Activated naive CD4-positive, alpha-beta T cell treated with anti-CD3 and anti-CD28 coated beads, Interleukin-2, amount 10 ng/mL, durations not matched to agents 7 days and 5 days (primary cell): ENCODE data around the gene ORC3.

Experiments used
- CTCF ChIA-PET: fragments of 350-600 bp; sonication (Branson Sonifier 250); formaldehyde crosslinking; loops from one replicate; lab custom pipeline; 2021; ENCODE audit warnings: antibody characterized with exemption; lab: Charles Lee
- DNase-seq: peaks from one replicate; pipeline ENCODE4 v3.0.0-alpha.2; 2020
- H3K27ac Mint-ChIP-seq: one replicate; pipeline ENCODE4 v1.8.0; 2021; ENCODE audit warnings: mild to moderate bottlenecking, moderate library complexity, mixed read lengths
- H3K27me3 Mint-ChIP-seq: one replicate; pipeline ENCODE4 v1.8.0; 2021; ENCODE audit warnings: mild to moderate bottlenecking, mixed read lengths
- H3K36me3 Mint-ChIP-seq: one replicate; pipeline ENCODE4 v1.8.0; 2021; ENCODE audit warnings: mixed read lengths
- H3K4me1 Mint-ChIP-seq: one replicate; pipeline ENCODE4 v1.8.0; 2021; ENCODE audit warnings: mixed read lengths
- H3K4me3 Mint-ChIP-seq: one replicate; pipeline ENCODE4 v1.8.0; 2021; ENCODE audit warnings: mild to moderate bottlenecking, moderate library complexity, mixed read lengths
- H3K9me3 Mint-ChIP-seq: one replicate; pipeline ENCODE4 v1.8.0; 2021; ENCODE audit warnings: mixed read lengths

Gene ORC3

DNA sequence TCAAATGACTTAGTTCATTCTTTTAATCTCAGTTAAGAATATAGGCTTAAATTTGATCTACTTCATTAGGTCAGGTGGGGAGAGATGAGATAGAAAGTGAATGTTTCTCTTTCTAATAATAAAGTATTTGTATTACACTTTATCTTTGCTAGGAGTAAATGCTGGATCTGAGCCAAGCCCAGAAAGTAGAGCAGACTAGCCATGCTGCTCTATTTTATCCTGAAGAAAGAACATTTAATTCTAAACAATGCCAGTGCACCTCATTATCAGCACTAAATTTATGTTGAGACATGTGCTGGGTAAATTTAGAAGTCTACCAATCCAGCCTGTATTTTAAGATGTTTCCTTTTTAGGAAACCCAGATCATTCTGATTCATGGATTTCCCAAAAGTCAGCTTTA, 68.6 kb downstream of the ORC3 start:
- Mint-ChIP-seq H3K36me3 (peaks cover 54% of the 10 kb centered on the region), H3K27me3 (no peaks in the 10 kb centered on the region), H3K4me1 (peaks cover 36% of the 10 kb centered on the region), H3K4me3 (no peak overlapping the region), H3K9me3 (no peaks in the 10 kb centered on the region), H3K27ac (peak overlapping the region; percentile 42)
- no peak for DNase-seq
- CTCF ChIA-PET, result no interaction called here

DNA sequence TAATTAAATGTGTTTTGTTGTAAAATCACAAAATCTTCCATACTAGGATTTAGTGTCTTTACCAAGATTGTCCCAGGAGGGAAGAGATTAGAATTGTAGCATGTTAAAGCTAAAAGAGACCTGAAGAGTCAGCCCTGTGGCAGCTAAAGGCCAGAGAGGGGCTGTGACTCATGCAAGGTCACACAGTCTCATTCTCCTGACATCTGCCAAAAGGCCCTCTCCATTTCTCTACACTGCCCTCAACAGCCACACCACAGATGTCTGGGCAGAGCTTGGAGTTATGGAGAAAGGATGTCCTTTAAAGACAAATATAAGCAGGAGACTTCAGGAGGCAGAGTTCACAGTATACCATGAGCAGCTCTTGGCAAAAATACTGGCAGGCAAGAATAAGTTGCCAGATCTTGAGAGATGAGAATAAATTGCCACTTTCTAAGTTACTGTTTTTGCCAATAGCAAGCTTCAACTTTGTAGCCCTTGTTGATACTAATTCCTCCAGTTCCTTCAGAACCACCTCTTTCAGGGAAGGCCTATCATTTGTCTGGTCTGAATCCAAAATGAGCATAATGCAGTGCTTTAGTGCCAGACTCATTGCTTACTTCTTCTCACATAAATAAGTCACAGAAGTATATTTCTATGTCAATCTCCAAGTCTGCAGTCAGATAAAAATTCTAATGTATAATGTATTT, 70.4 kb downstream of the ORC3 start:
- Mint-ChIP-seq H3K4me1 (peaks cover 24% of the 10 kb centered on the region), H3K36me3 (peaks cover 47% of the 10 kb centered on the region), H3K27me3 (no peaks in the 10 kb centered on the region), H3K9me3 (no peaks in the 10 kb centered on the region), H3K27ac (peak overlapping the region; percentile 57), H3K4me3 (no peak overlapping the region)
- CTCF ChIA-PET, result no interaction called here
- DNase-seq, result no peak

DNA sequence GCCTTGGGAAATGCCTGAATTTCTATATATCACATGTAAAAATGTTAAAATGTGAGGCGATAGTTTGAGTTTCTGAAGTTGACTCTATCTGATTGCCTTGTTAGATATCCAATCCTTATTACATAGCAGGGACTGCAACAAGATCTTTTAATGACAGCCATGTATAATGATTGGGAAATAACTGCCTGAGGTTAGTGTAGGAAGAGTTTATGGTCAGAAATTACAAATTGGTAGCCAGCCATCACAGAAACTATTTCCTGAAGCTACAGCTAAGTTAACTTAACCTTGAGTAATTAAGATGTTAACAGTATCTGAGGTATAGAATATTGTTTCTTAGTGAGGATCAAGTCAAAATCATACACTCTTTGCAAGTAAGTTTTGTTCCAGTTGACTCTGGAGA, 71.1 kb downstream of the ORC3 start:
- Mint-ChIP-seq H3K4me1 (peaks cover 24% of the 10 kb centered on the region), H3K27me3 (no peaks in the 10 kb centered on the region), H3K36me3 (peaks cover 47% of the 10 kb centered on the region), H3K4me3 (no peak overlapping the region), H3K9me3 (no peaks in the 10 kb centered on the region), H3K27ac (peak overlapping the region; percentile 57)
- DNase-seq, result no peak
- CTCF ChIA-PET, result no interaction called here

DNA sequence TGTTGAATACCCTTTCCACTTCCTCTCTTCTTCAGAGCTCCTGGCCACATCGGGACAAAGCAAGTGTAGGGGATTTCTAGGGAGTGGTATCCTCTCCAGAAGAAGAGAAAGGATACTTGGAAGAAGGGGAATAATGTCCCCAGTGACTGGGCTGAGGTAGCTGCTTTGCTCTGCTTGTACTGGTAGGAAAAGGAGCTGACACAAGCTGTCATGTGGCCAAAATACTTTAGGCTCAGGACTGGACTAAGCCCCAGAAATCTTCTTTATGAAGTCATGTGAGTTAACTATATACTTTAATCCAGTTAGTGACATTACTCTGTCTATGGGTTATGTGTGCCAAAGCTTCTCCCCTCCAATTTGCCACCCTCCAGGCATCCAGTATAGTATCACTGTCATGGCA, 71.6 kb downstream of the ORC3 start:
- DNase-seq, result no peak
- Mint-ChIP-seq H3K27me3 (no peaks in the 10 kb centered on the region), H3K4me1 (peaks cover 20% of the 10 kb centered on the region), H3K4me3 (no peak overlapping the region), H3K27ac (peak overlapping the region; percentile 57), H3K36me3 (peaks cover 48% of the 10 kb centered on the region), H3K9me3 (no peaks in the 10 kb centered on the region)
- CTCF ChIA-PET, result no interaction called here

DNA sequence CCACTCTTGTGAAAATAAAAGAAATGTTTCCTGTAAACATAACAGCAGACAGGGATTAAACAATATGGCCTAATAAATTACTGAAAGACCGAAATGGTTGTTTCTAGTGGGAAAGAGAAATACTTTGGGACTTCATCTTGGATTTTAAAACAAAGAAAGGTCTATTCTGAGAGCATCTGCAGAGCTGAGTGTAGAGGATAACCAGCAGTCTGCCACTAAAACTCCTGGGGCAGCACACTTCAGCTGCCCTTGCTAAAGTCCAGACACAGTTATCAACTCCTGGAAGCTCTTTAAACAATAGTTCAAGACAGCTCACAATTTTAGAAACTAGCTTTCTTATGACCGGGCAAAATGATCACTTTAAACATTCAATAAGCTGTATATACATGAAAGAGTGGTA, 73.5 kb downstream of the ORC3 start:
- Mint-ChIP-seq H3K9me3 (no peaks in the 10 kb centered on the region), H3K4me3 (no peak overlapping the region), H3K27me3 (no peaks in the 10 kb centered on the region), H3K36me3 (peaks cover 43% of the 10 kb centered on the region), H3K27ac (no peak overlapping the region), H3K4me1 (peaks cover 7% of the 10 kb centered on the region)
- CTCF ChIA-PET, result no interaction called here
- DNase-seq, result no peak

DNA sequence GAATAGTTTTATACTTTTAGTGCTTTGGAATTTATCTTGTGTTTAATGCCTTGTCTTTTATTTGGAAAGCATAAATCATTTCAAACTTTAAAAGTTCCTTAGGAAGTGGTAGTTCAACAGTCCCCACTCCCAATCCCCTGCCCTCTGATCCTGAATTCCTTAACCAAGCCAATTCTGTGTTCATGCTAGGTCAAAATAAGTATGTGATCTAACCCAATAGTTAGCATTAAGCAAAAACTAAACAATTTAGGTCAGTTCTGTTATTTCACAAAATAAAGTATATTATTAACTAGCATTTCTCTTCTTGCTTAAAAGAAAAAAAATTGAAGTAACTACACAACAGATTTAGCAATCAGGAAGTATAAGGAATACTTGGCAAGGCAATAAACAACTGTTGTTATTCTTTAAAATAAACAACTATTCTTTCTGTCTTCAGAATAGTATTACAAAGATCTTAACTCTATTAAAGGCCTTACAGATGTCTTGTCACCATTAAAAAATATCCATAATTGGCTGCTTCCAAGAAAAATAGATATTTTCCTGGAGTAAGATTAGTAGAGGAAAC, 75.1 kb downstream of the ORC3 start:
- Mint-ChIP-seq H3K36me3 (peaks cover 36% of the 10 kb centered on the region), H3K27ac (no peak overlapping the region), H3K27me3 (no peaks in the 10 kb centered on the region), H3K9me3 (no peaks in the 10 kb centered on the region), H3K4me3 (no peak overlapping the region), H3K4me1 (peaks cover 4% of the 10 kb centered on the region)
- no peak for DNase-seq
- CTCF ChIA-PET, result no interaction called here

DNA sequence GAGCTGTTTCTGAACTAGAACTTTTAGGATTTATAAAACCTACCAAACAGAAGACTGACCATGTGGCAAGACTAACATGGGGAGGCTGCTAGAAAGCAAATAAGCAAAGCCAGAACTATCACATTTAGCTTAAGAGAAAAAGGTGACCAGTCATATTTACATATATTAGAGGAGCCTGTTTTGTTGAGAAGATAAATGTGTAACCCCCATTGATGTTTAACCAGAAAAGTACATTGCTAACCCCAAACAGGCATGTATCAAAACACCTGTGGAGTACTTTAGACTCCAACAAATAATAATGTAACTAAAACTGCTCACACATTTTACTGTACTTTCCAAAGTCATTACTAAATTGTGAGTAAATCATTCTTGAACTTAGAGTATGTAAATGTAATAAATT, 77.1 kb downstream of the ORC3 start:
- CTCF ChIA-PET, result no interaction called here
- H3K4me3 Mint-ChIP-seq, result no peak overlapping the region
- no peaks in the 10 kb centered on the region for H3K27me3 Mint-ChIP-seq
- H3K9me3 Mint-ChIP-seq, result no peaks in the 10 kb centered on the region
- H3K4me1 Mint-ChIP-seq, result peaks cover 15% of the 10 kb centered on the region
- DNase-seq, result no peak
- no peak overlapping the region for H3K27ac Mint-ChIP-seq
- peaks cover 37% of the 10 kb centered on the region for H3K36me3 Mint-ChIP-seq

DNA sequence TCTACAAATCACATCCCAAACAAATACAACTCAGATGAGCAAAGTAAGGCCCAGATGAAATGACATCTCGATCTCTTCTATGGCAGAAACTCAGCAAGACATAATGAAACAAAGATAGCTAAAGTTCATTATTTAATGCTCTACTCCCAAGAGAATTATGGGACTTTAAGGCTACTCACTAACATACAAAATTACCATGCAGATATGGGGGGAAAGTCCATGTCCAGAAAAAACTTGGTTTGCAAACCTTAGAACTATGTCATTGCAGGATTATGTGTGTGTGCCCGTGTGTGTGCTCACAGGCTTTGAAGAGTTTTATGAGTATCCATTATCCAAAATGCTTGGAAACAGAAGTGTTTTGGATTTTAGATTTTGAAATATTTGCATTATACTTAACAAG, 78.1 kb downstream of the ORC3 start:
- peaks cover 44% of the 10 kb centered on the region for H3K36me3 Mint-ChIP-seq
- H3K27me3 Mint-ChIP-seq, result no peaks in the 10 kb centered on the region
- no peak for DNase-seq
- H3K4me1 Mint-ChIP-seq, result peaks cover 15% of the 10 kb centered on the region
- H3K4me3 Mint-ChIP-seq, result no peak overlapping the region
- no peaks in the 10 kb centered on the region for H3K9me3 Mint-ChIP-seq
- CTCF ChIA-PET, result no interaction called here
- no peak overlapping the region for H3K27ac Mint-ChIP-seq

DNA sequence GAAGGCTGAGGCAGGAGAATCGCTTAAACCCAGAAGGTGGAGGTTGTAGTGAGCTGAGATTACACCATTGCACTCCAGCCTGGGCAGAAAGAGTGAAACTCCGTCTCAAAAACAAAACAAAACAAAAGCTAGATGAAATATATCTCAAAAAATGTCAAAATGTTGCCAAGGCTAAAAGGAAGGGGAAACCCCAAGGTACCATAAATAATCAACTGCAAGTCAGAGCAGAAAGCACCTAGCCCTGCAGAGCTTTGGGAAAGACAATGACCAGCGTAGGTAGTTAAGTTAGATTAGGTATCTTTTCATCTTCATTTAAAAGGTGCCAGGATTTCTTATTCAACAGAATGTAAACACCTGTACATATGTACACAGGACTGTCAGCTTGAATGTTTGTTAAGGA, 79.1 kb downstream of the ORC3 start:
- Mint-ChIP-seq H3K27me3 (no peaks in the 10 kb centered on the region), H3K4me1 (peaks cover 15% of the 10 kb centered on the region), H3K36me3 (peaks cover 42% of the 10 kb centered on the region), H3K27ac (no peak overlapping the region), H3K9me3 (no peaks in the 10 kb centered on the region), H3K4me3 (no peak overlapping the region)
- CTCF ChIA-PET, result interaction anchor here (0.6 to 1.3 kb wide), 3 partner anchors 10 to 32 kb away, joined by 3 to 5 read pairs (median 3); no protein-coding TSS in a partner anchor
- DNase-seq, result no peak

DNA sequence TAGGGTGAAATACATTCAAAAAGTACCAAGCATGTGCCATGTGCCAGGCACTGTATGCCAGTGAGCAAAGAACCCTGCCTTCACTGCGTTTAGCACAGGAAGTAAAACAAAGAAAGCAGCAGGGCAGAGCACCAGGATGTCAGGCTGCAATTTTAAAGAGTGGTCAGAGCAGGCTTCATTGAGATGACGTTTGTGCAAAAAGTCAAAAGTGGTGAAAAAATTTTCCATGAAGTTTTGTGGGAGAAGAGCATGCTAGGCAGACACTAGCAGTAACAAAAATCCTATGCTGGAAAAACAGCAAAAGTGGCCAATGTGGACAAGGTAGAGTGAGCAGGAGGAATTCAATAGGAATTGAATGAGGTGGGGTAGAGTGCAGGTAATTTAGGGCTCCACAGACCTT, 80.8 kb downstream of the ORC3 start:
- no peaks in the 10 kb centered on the region for H3K9me3 Mint-ChIP-seq

DNA sequence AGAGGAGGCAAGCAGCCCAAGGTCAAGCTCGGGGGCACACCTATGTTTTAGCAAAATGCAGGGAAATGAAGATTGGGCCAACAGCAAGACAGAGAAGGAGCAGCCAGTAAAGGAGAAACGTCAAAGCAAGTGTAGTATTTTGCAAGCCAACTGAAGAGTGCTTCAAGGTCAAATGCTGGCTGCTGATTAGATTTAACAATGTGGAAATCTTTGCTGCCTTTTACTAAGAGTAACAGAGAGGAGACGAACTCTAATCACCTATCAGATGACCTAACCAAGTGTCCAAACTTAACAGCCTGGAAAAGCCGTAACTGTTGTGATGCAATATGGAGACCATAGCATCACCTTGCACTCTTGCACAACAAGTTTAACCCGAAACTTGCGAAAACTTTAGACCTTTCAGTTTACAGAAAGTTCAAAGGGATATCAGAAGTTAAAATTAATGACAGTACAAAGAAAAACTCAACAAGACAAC, 81.7 kb downstream of the ORC3 start:
- CTCF ChIA-PET, result no interaction called here
- H3K36me3 Mint-ChIP-seq, result peaks cover 59% of the 10 kb centered on the region

More for the DNA sequence above, 80.8 kb downstream of the ORC3 start:
- Mint-ChIP-seq H3K4me3 (no peak overlapping the region), H3K4me1 (peaks cover 15% of the 10 kb centered on the region), H3K27ac (peak overlapping the region; percentile 59), H3K27me3 (no peaks in the 10 kb centered on the region), H3K36me3 (peaks cover 54% of the 10 kb centered on the region)
- CTCF ChIA-PET, result no interaction called here
- no peak for DNase-seq

DNA sequence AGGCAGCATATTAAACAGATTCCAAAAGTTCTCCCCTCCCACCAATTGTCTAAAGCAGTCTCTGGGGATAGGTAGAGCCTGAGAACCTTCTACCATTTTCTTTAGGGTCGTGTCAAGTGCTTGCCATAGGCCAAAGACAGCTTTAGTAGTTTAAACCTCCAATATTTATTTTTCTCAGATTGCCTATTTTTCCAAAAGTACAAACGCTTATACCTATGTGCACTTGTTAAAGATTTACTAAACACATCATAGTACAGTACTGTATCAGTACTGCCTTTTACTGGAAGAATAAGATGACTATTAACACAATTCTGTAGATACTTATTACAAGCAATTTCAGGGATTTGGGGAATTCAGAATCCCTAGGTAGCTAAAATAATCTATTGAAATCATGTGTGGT, 82.7 kb downstream of the ORC3 start:
- H3K4me3 Mint-ChIP-seq, result no peak overlapping the region
- H3K4me1 Mint-ChIP-seq, result peaks cover 14% of the 10 kb centered on the region
- no peaks in the 10 kb centered on the region for H3K27me3 Mint-ChIP-seq
- H3K27ac Mint-ChIP-seq, result no peak overlapping the region
- CTCF ChIA-PET, result interaction anchor here (1.2 to 1.3 kb wide), 2 partner anchors 10 to 25 kb away, joined by 3 to 4 read pairs; no protein-coding TSS in a partner anchor
- H3K36me3 Mint-ChIP-seq, result peaks cover 57% of the 10 kb centered on the region
- no peak for DNase-seq
- H3K9me3 Mint-ChIP-seq, result no peaks in the 10 kb centered on the region

More for the DNA sequence above, 81.7 kb downstream of the ORC3 start:
- Mint-ChIP-seq H3K9me3 (no peaks in the 10 kb centered on the region), H3K27me3 (no peaks in the 10 kb centered on the region), H3K27ac (no peak overlapping the region), H3K4me1 (peaks cover 15% of the 10 kb centered on the region), H3K4me3 (no peak overlapping the region)
- DNase-seq, result no peak

DNA sequence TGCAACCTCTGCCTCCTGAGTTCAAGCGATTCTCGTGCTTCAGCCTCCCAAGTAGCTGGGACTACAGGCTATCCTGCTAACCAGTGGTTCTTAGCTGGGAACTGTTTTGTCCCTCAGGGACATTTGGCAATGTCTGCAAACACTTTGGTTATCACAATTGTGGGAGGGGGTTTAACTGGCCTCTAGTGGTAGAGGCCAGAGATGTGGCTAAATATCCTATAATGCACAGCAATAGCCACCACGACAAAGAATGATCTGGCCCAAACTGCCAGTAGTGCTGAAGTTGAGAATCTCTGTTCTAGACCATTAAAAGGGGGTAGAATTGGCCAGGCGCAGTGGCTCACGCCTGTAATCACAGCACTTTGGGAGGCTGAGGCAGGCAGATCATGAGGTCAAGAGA, 83.3 kb downstream of the ORC3 start:
- Mint-ChIP-seq H3K4me1 (peaks cover 18% of the 10 kb centered on the region), H3K36me3 (peaks cover 61% of the 10 kb centered on the region), H3K27ac (no peak overlapping the region)

DNA sequence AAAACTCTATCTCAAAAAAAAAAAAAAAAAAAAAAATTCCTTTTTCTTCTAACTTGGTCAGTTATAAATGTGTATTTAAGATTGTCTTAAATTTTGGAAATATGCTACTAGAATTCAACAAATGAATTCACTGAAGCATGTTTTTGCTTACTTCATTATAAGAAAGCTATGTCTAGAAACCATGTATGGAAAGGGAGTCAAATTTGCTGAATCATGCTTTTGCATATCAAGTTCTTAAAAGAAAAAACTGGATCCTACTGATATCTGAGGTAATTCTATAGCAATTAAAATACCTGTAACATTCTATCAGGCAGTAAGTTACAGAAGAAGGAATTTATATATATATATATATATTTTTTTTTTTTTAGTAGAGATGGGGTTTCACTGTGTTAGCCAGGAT, 84.4 kb downstream of the ORC3 start:
- DNase-seq, result no peak
- Mint-ChIP-seq H3K9me3 (no peaks in the 10 kb centered on the region), H3K36me3 (peaks cover 65% of the 10 kb centered on the region), H3K27me3 (no peaks in the 10 kb centered on the region), H3K27ac (no peak overlapping the region), H3K4me3 (no peak overlapping the region), H3K4me1 (peaks cover 18% of the 10 kb centered on the region)
- CTCF ChIA-PET, result no interaction called here

More for the DNA sequence above, 83.3 kb downstream of the ORC3 start:
- CTCF ChIA-PET, result interaction anchor here (1.2 to 1.3 kb wide), 2 partner anchors 11 to 24 kb away, joined by 3 to 4 read pairs; no protein-coding TSS in a partner anchor
- Mint-ChIP-seq H3K9me3 (no peaks in the 10 kb centered on the region), H3K4me3 (no peak overlapping the region), H3K27me3 (no peaks in the 10 kb centered on the region)
- DNase-seq, result no peak
